ENCODE results near the gene CNOT8. TPM values are rescaled to one million over a fixed set of nuclear protein-coding genes. Genes with fewer than 3 reads are reported as not detected.

Gene CNOT8
- total RNA-seq, 1 experiment from 2014 or later = 72.3 TPM

- Histone ChIP-seq H2AFZ (no peak overlapping the region), H3K4me1 (replicated peaks; ENCODE audit: insufficient read depth) (peaks cover 11% of the 10 kb centered on the region), H3K9me2 (ENCODE audit: insufficient read depth) (no peaks in the 10 kb centered on the region), H4K20me1 (ENCODE audit: insufficient read depth) (no peaks in the 10 kb centered on the region), H3K36me3 (ENCODE audit: low read depth) (no peaks in the 10 kb centered on the region), H3K27me3 (ENCODE audit: insufficient read depth, low read depth) (no peaks in the 10 kb centered on the region), H3K79me2 (ENCODE audit: low read depth) (no peaks in the 10 kb centered on the region), H3K9me3 (ENCODE audit: insufficient read depth, low read depth) (no peaks in the 10 kb centered on the region), H3K27ac (no peak overlapping the region), H3K4me2 (no peak overlapping the region), H3F3A (ENCODE audit: insufficient read depth, low read depth) (peaks cover 10% of the 10 kb centered on the region), H3K4me3 (no peak overlapping the region)
- intact Hi-C loops (cut with micrococcal nuclease; ENCODE audit: unreplicated experiment) = no loop called here
- TF ChIP-seq CTCF (conservative IDR thresholded peaks at IDR 0.05) (no peak), EZH2 (IDR thresholded peaks at IDR 0.05; ENCODE audit: low read depth) (no peak)
- ChIA-PET CTCF (no interaction called here), POLR2A (ENCODE audit: unreplicated experiment) (no interaction called here)
- DNase-seq = no peak
- no TSS peak for BruUV-seq (replicated peaks)
These were observed 22.2 kb upstream of the CNOT8 start for GRCh38 chr5:154836225-154836624.

- H3K9me2 ChIP-seq (ENCODE audit: insufficient read depth) = no peaks in the 10 kb centered on the region
- no TSS peak for BruUV-seq (replicated peaks)
- POLR2A ChIA-PET (ENCODE audit: unreplicated experiment) = no interaction called here
- CTCF ChIA-PET = no interaction called here
- H3K4me3 ChIP-seq = no peak overlapping the region
- peaks cover 10% of the 10 kb centered on the region for H3F3A ChIP-seq (ENCODE audit: insufficient read depth, low read depth)
- peaks cover 11% of the 10 kb centered on the region for H3K4me1 ChIP-seq (replicated peaks; ENCODE audit: insufficient read depth)
- no peaks in the 10 kb centered on the region for H4K20me1 ChIP-seq (ENCODE audit: insufficient read depth)
- no peaks in the 10 kb centered on the region for H3K79me2 ChIP-seq (ENCODE audit: low read depth)
- H3K4me2 ChIP-seq = no peak overlapping the region
- no peak for TF ChIP-seq EZH2 (IDR thresholded peaks at IDR 0.05; ENCODE audit: low read depth)
- no peak for TF ChIP-seq CTCF (conservative IDR thresholded peaks at IDR 0.05)
- intact Hi-C loops (cut with micrococcal nuclease; ENCODE audit: unreplicated experiment) = no loop called here
- H3K27me3 ChIP-seq (ENCODE audit: insufficient read depth, low read depth) = no peaks in the 10 kb centered on the region
- no peak overlapping the region for H2AFZ ChIP-seq
- no peak for DNase-seq
- no peaks in the 10 kb centered on the region for H3K9me3 ChIP-seq (ENCODE audit: insufficient read depth, low read depth)
- no peak overlapping the region for H3K27ac ChIP-seq
- no peaks in the 10 kb centered on the region for H3K36me3 ChIP-seq (ENCODE audit: low read depth)
These were observed 21.2 kb upstream of the CNOT8 start for GRCh38 chr5:154837009-154837901.

GRCh38 chr5:154840435-154841272 is 17.8 kb upstream of the CNOT8 start:
- Histone ChIP-seq H3K27me3 (ENCODE audit: insufficient read depth, low read depth) (no peaks in the 10 kb centered on the region), H2AFZ (no peak overlapping the region), H3K79me2 (ENCODE audit: low read depth) (no peaks in the 10 kb centered on the region), H3F3A (ENCODE audit: insufficient read depth, low read depth) (peaks cover 4% of the 10 kb centered on the region; the same call in 1 of the 2 replicates), H3K9me2 (ENCODE audit: insufficient read depth) (no peaks in the 10 kb centered on the region), H3K4me2 (no peak overlapping the region), H3K4me1 (replicated peaks; ENCODE audit: insufficient read depth) (no peaks in the 10 kb centered on the region), H4K20me1 (ENCODE audit: insufficient read depth) (no peaks in the 10 kb centered on the region), H3K36me3 (ENCODE audit: low read depth) (no peaks in the 10 kb centered on the region), H3K27ac (no peak overlapping the region), H3K9me3 (ENCODE audit: insufficient read depth, low read depth) (no peaks in the 10 kb centered on the region), H3K4me3 (no peak overlapping the region)
- DNase-seq = no peak
- intact Hi-C loops (cut with micrococcal nuclease; ENCODE audit: unreplicated experiment) = no loop called here
- TF ChIP-seq CTCF (conservative IDR thresholded peaks at IDR 0.05) (no peak), EZH2 (IDR thresholded peaks at IDR 0.05; ENCODE audit: low read depth) (no peak)
- CTCF ChIA-PET = interaction anchor here (0.7 kb wide), 1 partner anchor 31 kb away, joined by 3 read pairs; no protein-coding TSS in a partner anchor
- POLR2A ChIA-PET (ENCODE audit: unreplicated experiment) = no interaction called here
- BruUV-seq (replicated peaks) = no TSS peak
